ENCODE measurements around the gene LTK.

DNA sequence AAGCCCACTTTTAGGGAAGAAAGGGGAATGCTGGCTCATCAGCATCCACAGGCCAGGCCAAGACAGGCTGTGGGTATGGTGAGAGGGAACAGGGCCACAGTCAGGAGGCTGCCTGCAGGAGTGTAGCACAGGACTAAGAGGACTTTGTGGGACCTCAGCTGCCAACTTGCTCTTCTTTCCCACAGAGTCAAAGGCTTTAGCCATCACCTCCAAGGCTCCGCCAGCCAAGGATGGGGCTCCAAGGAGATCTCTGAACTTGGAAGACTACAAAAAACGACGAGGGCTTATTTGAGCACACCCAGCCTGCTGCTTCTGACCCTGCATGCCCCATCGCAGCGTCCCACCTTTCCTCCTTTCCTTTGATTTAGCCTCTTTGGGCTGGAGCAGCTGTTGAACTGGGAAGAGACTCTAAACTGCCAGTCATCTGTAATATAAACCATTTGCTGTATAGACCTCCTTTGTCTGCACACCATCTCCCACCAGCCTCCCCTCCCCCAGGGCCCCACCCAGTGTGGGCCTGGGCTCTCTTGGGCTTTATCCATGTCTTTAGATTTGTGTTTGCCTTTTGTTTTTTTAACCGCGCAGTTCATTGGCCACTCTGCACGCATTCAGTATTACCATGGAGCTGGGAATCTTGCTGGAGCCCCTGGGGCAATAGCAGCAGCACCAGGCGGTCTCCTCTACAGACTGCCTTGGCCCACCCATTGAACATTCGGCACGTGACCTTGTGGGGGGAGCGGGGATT lies 33.1 kb downstream of the LTK start:
- TF ChIP-seq EP300 (IDR thresholded peaks at IDR 0.05; ENCODE audit: borderline replicate concordance) (no peak), NFIC (IDR thresholded peaks at IDR 0.05) (no peak), USF1 (IDR thresholded peaks at IDR 0.05) (no peak), RAD21 (IDR thresholded peaks at IDR 0.05; ENCODE audit: low read depth) (no peak), TCF12 (IDR thresholded peaks at IDR 0.05; ENCODE audit: low read depth) (no peak), CEBPB (IDR thresholded peaks at IDR 0.05) (no peak), CREB1 (IDR thresholded peaks at IDR 0.05; ENCODE audit: low read depth) (no peak), REST (IDR thresholded peaks at IDR 0.05; ENCODE audit: low read depth) (no peak), TEAD4 (IDR thresholded peaks at IDR 0.05) (no peak), TAF1 (IDR thresholded peaks at IDR 0.05; ENCODE audit: low read depth) (no peak), ZBTB7A (IDR thresholded peaks at IDR 0.05; ENCODE audit: low read depth) (no peak)
- TF ChIP-seq, protein P1, sequence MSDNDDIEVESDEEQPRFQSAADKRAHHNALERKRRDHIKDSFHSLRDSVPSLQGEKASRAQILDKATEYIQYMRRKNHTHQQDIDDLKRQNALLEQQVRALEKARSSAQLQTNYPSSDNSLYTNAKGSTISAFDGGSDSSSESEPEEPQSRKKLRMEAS (IDR thresholded peaks at IDR 0.05), result no peak

Measured in Ishikawa (cell line).